Adipocyte (in vitro differentiated cells): ENCODE results near the gene NOP14.

Source experiments
- DNase-seq: peaks from one replicate; pipeline ENCODE4 v3.0.0-alpha.2; 2015; ENCODE audit warnings: low read depth
- H3K27me3 ChIP-seq: replicated peaks from 2 replicates; pipeline ENCODE4 v1.7.0; 2013; ENCODE audit warnings: mild to moderate bottlenecking, low read length, moderate library complexity; ENCODE audit not compliant: control insufficient read depth, insufficient read depth
- H3K36me3 ChIP-seq: 2 replicates; pipeline ENCODE4 v1.7.0; 2013; ENCODE audit warnings: low read length, mild to moderate bottlenecking, moderate library complexity; ENCODE audit not compliant: control insufficient read depth, insufficient read depth, severe bottlenecking
- H3K4me1 ChIP-seq: 2 replicates; pipeline ENCODE4 v1.7.0; 2013; ENCODE audit warnings: mild to moderate bottlenecking, low read length, moderate library complexity; ENCODE audit not compliant: control insufficient read depth, insufficient read depth
- H3K4me3 ChIP-seq: 2 replicates; pipeline ENCODE4 v1.7.0; 2013; ENCODE audit warnings: mild to moderate bottlenecking, low read length, moderate library complexity
- H3K9ac ChIP-seq: 2 replicates; pipeline ENCODE4 v1.7.0; 2013; ENCODE audit warnings: mild to moderate bottlenecking, low read length, moderate library complexity
- H3K9me3 ChIP-seq: 2 replicates; pipeline ENCODE4 v1.7.0; 2013; ENCODE audit warnings: mild to moderate bottlenecking, low read length, moderate library complexity; ENCODE audit not compliant: control insufficient read depth

Gene NOP14

GRCh38 chr4:2982012-2982411, 18.8 kb upstream of the NOP14 start:
- Histone ChIP-seq H3K4me3 (no peak overlapping the region), H3K4me1 (peaks cover 17% of the 10 kb centered on the region), H3K9ac (no peak overlapping the region), H3K27me3 (no peaks in the 10 kb centered on the region), H3K36me3 (no peaks in the 10 kb centered on the region), H3K9me3 (peaks cover 7% of the 10 kb centered on the region)
- no peak for DNase-seq

- no peak overlapping the region for H3K9ac ChIP-seq
- no peak overlapping the region for H3K4me3 ChIP-seq
- peaks cover 17% of the 10 kb centered on the region for H3K4me1 ChIP-seq
- no peaks in the 10 kb centered on the region for H3K36me3 ChIP-seq
- no peaks in the 10 kb centered on the region for H3K27me3 ChIP-seq
- no peak for DNase-seq
- H3K9me3 ChIP-seq, result peaks cover 7% of the 10 kb centered on the region
Measured at GRCh38 chr4:2981256-2981819, 18.1 kb upstream of the NOP14 start.

GRCh38 chr4:2977211-2978088, 14.2 kb upstream of the NOP14 start:
- no peaks in the 10 kb centered on the region for H3K27me3 ChIP-seq
- peaks cover 6% of the 10 kb centered on the region for H3K4me1 ChIP-seq
- peak; percentile 40 for DNase-seq
- H3K9ac ChIP-seq, result no peak overlapping the region
- peaks cover 7% of the 10 kb centered on the region for H3K9me3 ChIP-seq
- no peak overlapping the region for H3K4me3 ChIP-seq
- no peaks in the 10 kb centered on the region for H3K36me3 ChIP-seq

- H3K4me1 ChIP-seq, result no peaks in the 10 kb centered on the region
- no peaks in the 10 kb centered on the region for H3K9me3 ChIP-seq
- H3K27me3 ChIP-seq, result no peaks in the 10 kb centered on the region
- no peak for DNase-seq
- H3K36me3 ChIP-seq, result peaks cover 3% of the 10 kb centered on the region
- no peak overlapping the region for H3K4me3 ChIP-seq
- H3K9ac ChIP-seq, result no peak overlapping the region
Measured at GRCh38 chr4:2971275-2971674, 8.1 kb upstream of the NOP14 start.

GRCh38 chr4:2968381-2968780, 5.2 kb upstream of the NOP14 start:
- Histone ChIP-seq H3K36me3 (peaks cover 3% of the 10 kb centered on the region), H3K4me3 (no peak overlapping the region), H3K27me3 (no peaks in the 10 kb centered on the region), H3K9me3 (no peaks in the 10 kb centered on the region), H3K4me1 (peaks cover 10% of the 10 kb centered on the region), H3K9ac (no peak overlapping the region)
- DNase-seq, result no peak

GRCh38 chr4:2965262-2965661, 2.1 kb upstream of the NOP14 start:
- Histone ChIP-seq H3K4me3 (peak overlapping the region; percentile 90), H3K9me3 (no peaks in the 10 kb centered on the region), H3K4me1 (peaks cover 23% of the 10 kb centered on the region), H3K9ac (peak overlapping the region; percentile 99), H3K36me3 (no peaks in the 10 kb centered on the region), H3K27me3 (no peaks in the 10 kb centered on the region)
- DNase-seq, result no peak

- no peaks in the 10 kb centered on the region for H3K36me3 ChIP-seq
- H3K27me3 ChIP-seq, result no peaks in the 10 kb centered on the region
- no peaks in the 10 kb centered on the region for H3K9me3 ChIP-seq
- H3K4me3 ChIP-seq, result peak overlapping the region; percentile 90
- peaks cover 26% of the 10 kb centered on the region for H3K4me1 ChIP-seq
- H3K9ac ChIP-seq, result peak overlapping the region; percentile 99
- DNase-seq, result peak; percentile 12
Measured at GRCh38 chr4:2964706-2965258, 1.6 kb upstream of the NOP14 start.

GRCh38 chr4:2963966-2964471, 813 bp upstream of the NOP14 start:
- Histone ChIP-seq H3K27me3 (no peaks in the 10 kb centered on the region), H3K9ac (peak overlapping the region; percentile 99), H3K36me3 (no peaks in the 10 kb centered on the region), H3K4me1 (peaks cover 30% of the 10 kb centered on the region), H3K9me3 (no peaks in the 10 kb centered on the region), H3K4me3 (peak overlapping the region; percentile 90)
- peak; percentile 80 for DNase-seq

- H3K9ac ChIP-seq, result peak overlapping the region; percentile 99
- no peaks in the 10 kb centered on the region for H3K9me3 ChIP-seq
- H3K36me3 ChIP-seq, result peaks cover 6% of the 10 kb centered on the region
- DNase-seq, result peak; percentile 69
- no peaks in the 10 kb centered on the region for H3K27me3 ChIP-seq
- peaks cover 43% of the 10 kb centered on the region for H3K4me1 ChIP-seq
- peak overlapping the region; percentile 90 for H3K4me3 ChIP-seq
Measured at GRCh38 chr4:2962614-2963174, 512 bp downstream of the NOP14 start.

GRCh38 chr4:2961811-2962441, 1.3 kb downstream of the NOP14 start:
- Histone ChIP-seq H3K4me3 (peak overlapping the region; percentile 90), H3K9ac (peak overlapping the region; percentile 99), H3K27me3 (no peaks in the 10 kb centered on the region), H3K36me3 (peaks cover 12% of the 10 kb centered on the region), H3K9me3 (no peaks in the 10 kb centered on the region), H3K4me1 (peaks cover 43% of the 10 kb centered on the region)
- peak; percentile 29 for DNase-seq

GRCh38 chr4:2961421-2961810, 1.8 kb downstream of the NOP14 start:
- Histone ChIP-seq H3K9ac (peak overlapping the region; percentile 99), H3K36me3 (peaks cover 17% of the 10 kb centered on the region), H3K4me1 (peaks cover 43% of the 10 kb centered on the region), H3K27me3 (no peaks in the 10 kb centered on the region), H3K9me3 (no peaks in the 10 kb centered on the region), H3K4me3 (peak overlapping the region; percentile 90)
- peak; percentile 16 for DNase-seq
